HepG2 (cell line): ENCODE results near the gene ZC3H14. TPM values are rescaled to one million over a fixed set of nuclear protein-coding genes. Genes with fewer than 3 reads are reported as not detected.

Source experiments
- ATAC-seq: fragments of 200-7000 bp; cut with Tn5 transposase; 3 replicates; pipeline ENCODE4 v1.9.1; 2020; ENCODE audit warnings: mild to moderate bottlenecking, moderate library complexity
- BruUV-seq: library from RNA; stranded (reverse); fragments of 400-500 nt; replicated peaks from 2 replicates; lab custom pipeline; 2021; lab: Mats Ljungman, UMichigan
- CTCF ChIA-PET: fragments of 300-600 bp; formaldehyde crosslinking; extraction: SDS; loops from one replicate; lab custom pipeline; 2021; ENCODE audit warnings: low total read pairs, inconsistent platforms, low intra/inter-chr PET ratio; lab: Yijun Ruan, JAX
- POLR2A ChIA-PET: fragments of 350-600 bp; sonication (Branson Sonifier 250); formaldehyde crosslinking; loops from one replicate; lab custom pipeline; 2020; ENCODE audit warnings: antibody characterized with exemption, inconsistent platforms; lab: Yijun Ruan, JAX
- DNase-seq: peaks from one replicate; pipeline ENCODE4 v3.0.0-alpha.2; 2015; ENCODE audit warnings: low spot score
- FAIRE-seq: peaks from 3 replicates; lab custom pipeline; 2011; peaks lifted over from hg19 to GRCh38; lab: Jason Lieb, UNC
- H2AFZ ChIP-seq: one replicate; pipeline ENCODE4 v1.6.1; 2011; ENCODE audit warnings: low read length, inconsistent platforms
- H3K27ac ChIP-seq: fragments of 300-600 bp; 3 replicates; pipeline ENCODE4 v1.8.0; 2011; ENCODE audit warnings: mixed run types, mild to moderate bottlenecking, mixed read lengths, low read length, inconsistent platforms; ENCODE audit not compliant: insufficient read depth; ENCODE audit errors: extremely low read length
- H3K27me3 ChIP-seq, 2 experiments: fragments of 200-600 bp in 1 of 2; 2 replicates in 1 of 2; 3 replicates in 1 of 2; pipeline versions ENCODE4 v1.6.0 to v1.8.0; 2011; ENCODE audit warnings: low read length in 2 of 2, mild to moderate bottlenecking in 2 of 2, moderate library complexity in 2 of 2, inconsistent platforms in 1 of 2; ENCODE audit not compliant: insufficient read depth in 2 of 2, control insufficient read depth in 1 of 2
- H3K36me3 ChIP-seq, 2 experiments: fragments of 200-600 bp in 1 of 2; replicated peaks in 1 of 2; 2 replicates in 1 of 2; 3 replicates in 1 of 2; pipeline versions ENCODE4 v1.5.1 to v1.8.0; 2011; ENCODE audit warnings: low read length in 2 of 2, inconsistent platforms in 1 of 2; ENCODE audit not compliant: insufficient read depth in 2 of 2, control insufficient read depth in 1 of 2
- H3K4me1 ChIP-seq: 2 replicates; pipeline ENCODE4 v1.5.1; 2012; ENCODE audit warnings: low read length, inconsistent platforms; ENCODE audit not compliant: insufficient read depth
- H3K4me2 ChIP-seq: 2 replicates; pipeline ENCODE4 v1.6.0; 2011; ENCODE audit warnings: low read depth, low read length, inconsistent platforms
- H3K4me3 ChIP-seq, 3 experiments: fragments of 200-600 bp in 1 of 3; sonication (generic), shearing (Covaris generic) in 1 of 3; replicated peaks in 1 of 3; 2 replicates each; pipeline ENCODE4 v1.5.1; 2011 to 2016; ENCODE audit warnings: low read length in 3 of 3, inconsistent platforms in 2 of 3, low read depth in 2 of 3, mild to moderate bottlenecking in 2 of 3, control low read depth in 1 of 3, mixed read lengths in 1 of 3; ENCODE audit not compliant: insufficient read depth in 1 of 3
- H3K79me2 ChIP-seq: one replicate; pipeline ENCODE4 v1.6.1; 2011; ENCODE audit warnings: low read length, inconsistent platforms; ENCODE audit not compliant: insufficient read depth
- H3K9ac ChIP-seq: 2 replicates; pipeline ENCODE4 v1.6.0; 2011; ENCODE audit warnings: mild to moderate bottlenecking, low read depth, low read length, inconsistent platforms; ENCODE audit not compliant: insufficient read depth
- H3K9me3 ChIP-seq: 2 replicates; pipeline ENCODE4 v1.5.1; 2012; ENCODE audit warnings: mild to moderate bottlenecking, low read length
- H4K20me1 ChIP-seq: 2 replicates; pipeline ENCODE4 v1.6.0; 2011; ENCODE audit warnings: inconsistent platforms, mild to moderate bottlenecking, low read length, moderate library complexity; ENCODE audit not compliant: insufficient read depth
- CEBPB ChIP-seq: IDR thresholded peaks from 2 replicates; pipeline ENCODE4 v1.6.1; 2011; ENCODE audit warnings: low read depth, low read length, improper control_type of control experiment, borderline replicate concordance
- CEBPG ChIP-seq: IDR thresholded peaks from 2 replicates; pipeline ENCODE4 v1.6.1; 2016
- KMT2B ChIP-seq: IDR thresholded peaks from 2 replicates; pipeline ENCODE4 v1.6.1; 2016; ENCODE audit warnings: missing genetic modification reagents, missing compliant biosample characterization
- MIXL1 ChIP-seq: IDR thresholded peaks from 2 replicates; pipeline ENCODE4 v1.6.1; 2016
- MTF2 ChIP-seq: sonication (generic); formaldehyde crosslinking; IDR thresholded peaks from 2 replicates; pipeline ENCODE4 v1.5.0; 2020; ENCODE audit warnings: missing genetic modification reagents, borderline replicate concordance
- RXRB ChIP-seq: IDR thresholded peaks from 2 replicates; pipeline ENCODE4 v1.6.1; 2016; ENCODE audit warnings: borderline replicate concordance, missing genetic modification reagents, missing compliant biosample characterization
- ZFP91 ChIP-seq: sonication (generic); formaldehyde crosslinking; IDR thresholded peaks from 2 replicates; pipeline ENCODE4 v1.9.0; 2022; ENCODE audit warnings: missing genetic modification reagents, mild to moderate bottlenecking, borderline replicate concordance
- ZNF275 ChIP-seq: sonication (generic); formaldehyde crosslinking; IDR thresholded peaks from 2 replicates; pipeline ENCODE4 v1.8.0; 2022; ENCODE audit warnings: missing genetic modification reagents, mild to moderate bottlenecking, inconsistent platforms, borderline replicate concordance
- WGBS: methylation state at CpG from one replicate; pipeline ENCODE4 v1.1.6; 2017; ENCODE audit warnings: low lambda C conversion rate; 5-methylcytosine and 5-hydroxymethylcytosine counted together
- in situ Hi-C: cut with HindIII; loops from 2 replicates; pipeline ENCODE4 v1.10.0; 2017; ENCODE audit warnings: low pct_unique_long_range_greater_than_20kb; ENCODE audit not compliant: extremely low pct_ligation_motif_present
- intact Hi-C: fragments of 100-400 bp; cut with micrococcal nuclease; formaldehyde crosslinking; loops from one replicate; pipeline ENCODE4 v1.10.0; 2022; ENCODE audit not compliant: unreplicated experiment
- polyA plus RNA-seq, 8 experiments: library from polyadenylated mRNA; depleted of rRNA in 3 of 8; stranded (reverse) in 7 of 8; unstranded in 1 of 8; fragments of >200 nt; fragmentation: Illumina TruSeq in 4 of 8; extraction: Trizol in 4 of 8; gene quantifications; 2 replicates each; pipeline versions ENCODE4 v1.2.1 to v1.2.3, GENCODE V29; 2011 to 2016; ENCODE audit warnings: low read depth in 4 of 8, missing spikeins in 1 of 8, mixed read lengths in 1 of 8; ENCODE audit not compliant: insufficient read depth in 1 of 8
- total RNA-seq, 5 experiments: library from RNA; depleted of rRNA; stranded (reverse); fragments of >200 nt; fragmentation: Illumina TruSeq; extraction: Trizol; gene quantifications; 2 replicates each; pipeline ENCODE4 v1.2.3, GENCODE V29; 2016; ENCODE audit warnings: low read depth in 1 of 5

Gene ZC3H14
- total and polyA plus RNA-seq, 2 of the 13 experiments (the other 11 are each of a cell fraction or from before 2014, with no cell fraction given): 65.1 to 67.5 TPM

GRCh38 chr14:88660056-88660455, 97.2 kb downstream of the ZC3H14 start:
- Histone ChIP-seq H4K20me1 (no peaks in the 10 kb centered on the region), H3K4me1 (no peaks in the 10 kb centered on the region), H3K4me3 (no peak overlapping the region), H3K79me2 (no peaks in the 10 kb centered on the region), H3K27me3 (no peaks in the 10 kb centered on the region), H2AFZ (no peak overlapping the region), H3K9ac (no peak overlapping the region), H3K4me2 (no peak overlapping the region), H3K27ac (no peak overlapping the region), H3K9me3 (no peaks in the 10 kb centered on the region), H3K36me3 (no peaks in the 10 kb centered on the region)
- no TSS peak for BruUV-seq
- in situ Hi-C loops (loop anchor here (10.0 kb wide), 1 partner anchor 355 kb away; no protein-coding TSS in a partner anchor), intact Hi-C loops (no loop called here)
- TF ChIP-seq KMT2B (no peak), ZFP91 (CRISPR knock-in tag) (no peak), CEBPB (peak; percentile 43; the same call in 1 of the 2 replicates), MIXL1 (CRISPR knock-in tag) (no peak), ZNF275 (CRISPR knock-in tag) (no peak), CEBPG (peak; percentile 40; the same call in 1 of the 2 replicates), MTF2 (no peak), RXRB (no peak)
- WGBS: 18% methylated on average over 5 of the region's 5 CpGs
- DNase-seq (peak; percentile 27), FAIRE-seq (peak; percentile 37), ATAC-seq (peak; percentile 26; the same call in 1 of the 3 replicates)
- POLR2A ChIA-PET: no interaction called here
- CTCF ChIA-PET: no interaction called here
